Spinal cord (tissue), 10 donors: Measurements from ENCODE around the gene USF1. TPM values are rescaled to one million over a fixed set of nuclear protein-coding genes. Genes with fewer than 3 reads are reported as not detected.
"Not testable (repeated sequence)": the region's sequence is repeated elsewhere in the genome, so short reads cannot be mapped to it uniquely, and the experiment has no call there.

ENCODE experiments used
- DNase-seq, 6 donors: peaks; one replicate each; pipeline versions ENCODE4 v3.0.0 to v3.0.0-alpha.2; 2013 to 2015; ENCODE audit warnings: low spot score in 6 of 6, low read depth in 4 of 6
- H3K27ac ChIP-seq: one replicate; pipeline ENCODE4 v1.5.1; 2013; ENCODE audit warnings: low read depth, low read length, control low read depth
- H3K27me3 ChIP-seq: one replicate; pipeline ENCODE4 v1.6.1; 2013; ENCODE audit warnings: low read length; ENCODE audit not compliant: control insufficient read depth, insufficient read depth
- H3K36me3 ChIP-seq: one replicate; pipeline ENCODE4 v1.6.1; 2013; ENCODE audit warnings: low read length; ENCODE audit not compliant: control insufficient read depth, insufficient read depth
- H3K4me1 ChIP-seq: one replicate; pipeline ENCODE4 v1.6.1; 2013; ENCODE audit warnings: low read length; ENCODE audit not compliant: control insufficient read depth, insufficient read depth
- H3K4me3 ChIP-seq: one replicate; pipeline ENCODE4 v1.5.1; 2013; ENCODE audit warnings: low read depth, low read length, control low read depth
- H3K9me3 ChIP-seq: one replicate; pipeline ENCODE4 v1.6.1; 2013; ENCODE audit warnings: low read length; ENCODE audit not compliant: control insufficient read depth, insufficient read depth
- WGBS: methylation state at CpG from one replicate; pipeline ENCODE4 v1.1.5; 2013; ENCODE audit warnings: missing lambda C conversion rate; ENCODE audit not compliant: insufficient coverage; 5-methylcytosine and 5-hydroxymethylcytosine counted together
- polyA plus RNA-seq, 2 donors: library from polyadenylated mRNA; unstranded; fragments of 120-200 nt; gene quantifications; one replicate each; pipeline ENCODE4 v1.2.1, GENCODE V29; 2013; ENCODE audit not compliant: insufficient read length in 2 of 2
- total RNA-seq, 2 donors: library from RNA; depleted of rRNA in 1 of 2; stranded (reverse); fragments of 120-200 nt in 1 of 2; fragments of >200 nt in 1 of 2; gene quantifications; one replicate each; pipeline versions ENCODE4 v1.2.3 to v1.2.4, GENCODE V29; 2013 to 2014
- donor health status: healthy.

Gene USF1
- total and polyA plus RNA-seq, 4 donors: 67.1 to 93.7 (median 83.2) TPM

- 34% methylated on average over 50 of the region's 54 CpGs for WGBS
- H3K27ac ChIP-seq: no peak within 1 kb of the TSS
- H3K4me1 ChIP-seq: peaks cover 8% of the 10 kb centered on the region
- H3K27me3 ChIP-seq: no peaks in the 10 kb centered on the region
- peaks cover 45% of the 10 kb centered on the region for H3K36me3 ChIP-seq
- DNase-seq: peak in 2 of 6 donors; percentile 43 to 66
- H3K9me3 ChIP-seq: no peaks in the 10 kb centered on the region
- H3K4me3 ChIP-seq: peak within 1 kb of the TSS; percentile 65
Measured at GRCh38 chr1:161038523-161039153, 7.1 kb downstream of the USF1 start, which contains the start of gene TSTD1. TSTD1 (minus strand) TSS chr1:161038964; CDS start chr1:161038889, 75 bp downstream.

- H3K27ac ChIP-seq: no peak overlapping the region
- H3K4me1 ChIP-seq: peaks cover 5% of the 10 kb centered on the region
- DNase-seq: no peak
- WGBS: 53% methylated on average over 19 of the region's 21 CpGs
- no peaks in the 10 kb centered on the region for H3K27me3 ChIP-seq
- H3K9me3 ChIP-seq: no peaks in the 10 kb centered on the region
- peaks cover 45% of the 10 kb centered on the region for H3K36me3 ChIP-seq
- H3K4me3 ChIP-seq: peak overlapping the region; percentile 65
Measured at GRCh38 chr1:161037661-161038522, 7.9 kb downstream of the USF1 start.

- H3K27me3 ChIP-seq: no peaks in the 10 kb centered on the region
- H3K9me3 ChIP-seq: no peaks in the 10 kb centered on the region
- H3K4me3 ChIP-seq: no peak overlapping the region
- no peak for DNase-seq
- H3K4me1 ChIP-seq: peaks cover 5% of the 10 kb centered on the region
- WGBS: 93% methylated on average over 3 of the region's 3 CpGs
- no peak overlapping the region for H3K27ac ChIP-seq
- H3K36me3 ChIP-seq: peaks cover 12% of the 10 kb centered on the region
Measured at GRCh38 chr1:161033751-161034150, 12.0 kb downstream of the USF1 start.

GRCh38 chr1:161032409-161032808 is 13.4 kb downstream of the USF1 start:
- Histone ChIP-seq H3K4me3 (no peak overlapping the region), H3K4me1 (no peaks in the 10 kb centered on the region), H3K27me3 (no peaks in the 10 kb centered on the region), H3K36me3 (no peaks in the 10 kb centered on the region), H3K9me3 (no peaks in the 10 kb centered on the region), H3K27ac (no peak overlapping the region)
- 75% methylated on average over 1 of the region's 1 CpG for WGBS
- DNase-seq: no peak

- H3K27ac ChIP-seq: no peak overlapping the region
- H3K4me1 ChIP-seq: no peaks in the 10 kb centered on the region
- H3K36me3 ChIP-seq: no peaks in the 10 kb centered on the region
- DNase-seq: no peak
- H3K9me3 ChIP-seq: no peaks in the 10 kb centered on the region
- no CpG with 5 or more reads among the region's 2 CpGs for WGBS
- no peaks in the 10 kb centered on the region for H3K27me3 ChIP-seq
- H3K4me3 ChIP-seq: no peak overlapping the region
Measured at GRCh38 chr1:161031874-161032273, 13.9 kb downstream of the USF1 start.

- H3K36me3 ChIP-seq, H3K27ac ChIP-seq, H3K27me3 ChIP-seq, H3K4me1 ChIP-seq, H3K9me3 ChIP-seq, H3K4me3 ChIP-seq, DNase-seq: not testable (repeated sequence)
- 97% methylated on average over 28 of the region's 32 CpGs for WGBS
Measured at GRCh38 chr1:161029466-161029865, 16.3 kb downstream of the USF1 start.

- not testable (repeated sequence) for DNase-seq, H3K27me3 ChIP-seq, H3K9me3 ChIP-seq, H3K36me3 ChIP-seq, H3K4me1 ChIP-seq, H3K4me3 ChIP-seq, H3K27ac ChIP-seq
- 70% methylated on average over 1 of the region's 1 CpG for WGBS
Measured at GRCh38 chr1:161026954-161027353, 18.8 kb downstream of the USF1 start.

- DNase-seq, H3K4me3 ChIP-seq, H3K36me3 ChIP-seq, H3K9me3 ChIP-seq, H3K27ac ChIP-seq: not testable (repeated sequence)
- 89% methylated on average over 9 of the region's 12 CpGs for WGBS
- Histone ChIP-seq H3K4me1 (peaks cover 18% of the 10 kb centered on the region), H3K27me3 (peaks cover 33% of the 10 kb centered on the region)
Measured at GRCh38 chr1:161022432-161022831, 23.3 kb downstream of the USF1 start.

GRCh38 chr1:161021970-161022353 is 23.8 kb downstream of the USF1 start:
- 90% methylated on average over 1 of the region's 2 CpGs for WGBS
- H3K36me3 ChIP-seq: no peaks in the 10 kb centered on the region
- H3K27ac ChIP-seq: no peak overlapping the region
- H3K9me3 ChIP-seq: no peaks in the 10 kb centered on the region
- no peak for DNase-seq
- peaks cover 18% of the 10 kb centered on the region for H3K4me1 ChIP-seq
- no peak overlapping the region for H3K4me3 ChIP-seq
- peaks cover 33% of the 10 kb centered on the region for H3K27me3 ChIP-seq
